ENCODE measurements around the gene TOM1L2.

- TF ChIP-seq CTCF (IDR thresholded peaks at IDR 0.05) (no peak), POLR2A (IDR thresholded peaks at IDR 0.05) (no peak)
These were observed 124.5 kb downstream of the TOM1L2 start for GRCh38 chr17:17847726-17848125.
